Tibial nerve (tissue), 4 donors: ENCODE results near the gene FRMD3. TPM values are rescaled to one million over a fixed set of nuclear protein-coding genes. Genes with fewer than 3 reads are reported as not detected.
A peak's percentile ranks its signal among the peaks of the same experiment; 100 is the strongest.

Experiments
- DNase-seq, 2 donors: peaks; one replicate each; pipeline ENCODE4 v3.0.0-alpha.2; 2019; ENCODE audit warnings: low spot score in 2 of 2
- H3K27ac ChIP-seq, 4 donors: fragments of 200-600 bp; sonication (generic) in 3 of 4; one replicate each; pipeline ENCODE4 v1.5.1; 2017 to 2019; ENCODE audit warnings: mild to moderate bottlenecking in 1 of 4
- H3K27me3 ChIP-seq, 2 donors: fragments of 200-600 bp; sonication (generic) in 1 of 2; one replicate each; pipeline versions ENCODE4 v1.5.1 to v1.6.0; 2017 to 2019
- H3K36me3 ChIP-seq, 3 donors: fragments of 200-600 bp; sonication (generic); one replicate each; pipeline ENCODE4 v1.5.1; 2018 to 2019
- H3K4me1 ChIP-seq, 4 donors: fragments of 200-600 bp; sonication (generic) in 3 of 4; one replicate each; pipeline ENCODE4 v1.5.1; 2017 to 2019
- H3K4me3 ChIP-seq, 4 donors: fragments of 200-600 bp; sonication (generic) in 3 of 4; one replicate each; pipeline ENCODE4 v1.5.1; 2017 to 2019; ENCODE audit warnings: mild to moderate bottlenecking in 1 of 4, moderate library complexity in 1 of 4
- H3K9me3 ChIP-seq, 4 donors: fragments of 200-600 bp; sonication (generic) in 3 of 4; one replicate each; pipeline ENCODE4 v1.5.1; 2017 to 2019
- CTCF ChIP-seq, 5 experiments: fragments of 200-600 bp in 3 of 5; fragments of 450-650 bp in 2 of 5; sonication (generic) in 3 of 5; IDR thresholded peaks; one replicate each; pipeline ENCODE4 v1.5.1; 2016 to 2019; ENCODE audit warnings: antibody characterized with exemption in 5 of 5, mild to moderate bottlenecking in 3 of 5, moderate library complexity in 2 of 5
- EP300 ChIP-seq, 2 donors: sonication (generic); formaldehyde crosslinking; IDR thresholded peaks; one replicate each; pipeline ENCODE4 v1.6.1; 2017; ENCODE audit warnings: antibody characterized with exemption in 2 of 2, mild to moderate bottlenecking in 1 of 2
- POLR2A ChIP-seq, 2 donors: fragments of 450-650 bp; IDR thresholded peaks; one replicate each; pipeline ENCODE4 v1.6.1; 2017; ENCODE audit warnings: antibody characterized with exemption in 2 of 2, mild to moderate bottlenecking in 2 of 2, moderate library complexity in 2 of 2
- WGBS, 2 donors: methylation state at CpG; one replicate each; pipeline ENCODE4 v1.1.5; 2018; 5-methylcytosine and 5-hydroxymethylcytosine counted together
- total RNA-seq, 4 donors: library from RNA; depleted of rRNA; stranded (reverse); fragments of >200 nt; gene quantifications; one replicate each; pipeline ENCODE4 v1.1.0, GENCODE V29; 2016

Gene FRMD3
- total RNA-seq, 4 donors from 2014 or later, result 31.2 to 44.0 (median 34.5) TPM

GRCh38 chr9:83425240-83425639 is 113.0 kb downstream of the FRMD3 start:
- no peaks in the 10 kb centered on the region for H3K27me3 ChIP-seq
- no peak for DNase-seq
- H3K9me3 ChIP-seq, result no peaks in the 10 kb centered on the region
- TF ChIP-seq EP300 (IDR thresholded peaks at IDR 0.05), result no peak
- WGBS, 2 donors, result 79 to 84% methylated on average over 4 of the region's 4 CpGs
- H3K4me1 ChIP-seq, result peaks cover 0 to 14% (median under 1%) of the 10 kb centered on the region in 4 donors
- H3K4me3 ChIP-seq, result no peak overlapping the region
- no peak overlapping the region for H3K27ac ChIP-seq
- H3K36me3 ChIP-seq, result no peaks in the 10 kb centered on the region

GRCh38 chr9:83424831-83425230 is 113.4 kb downstream of the FRMD3 start:
- Histone ChIP-seq H3K4me3 (no peak overlapping the region), H3K27me3 (no peaks in the 10 kb centered on the region), H3K9me3 (no peaks in the 10 kb centered on the region), H3K27ac (no peak overlapping the region), H3K36me3 (no peaks in the 10 kb centered on the region), H3K4me1 (peaks cover 0 to 13% (median 0%) of the 10 kb centered on the region in 4 donors)
- TF ChIP-seq POLR2A (IDR thresholded peaks at IDR 0.05), result no peak
- no peak for TF ChIP-seq CTCF (IDR thresholded peaks at IDR 0.05)
- TF ChIP-seq EP300 (IDR thresholded peaks at IDR 0.05), result no peak
- no peak for DNase-seq
- WGBS, 2 donors, result 77 to 78% methylated on average over 2 of the region's 2 CpGs

GRCh38 chr9:83423815-83424707 is 114.1 kb downstream of the FRMD3 start:
- 65 to 71% methylated on average over 14 of the region's 14 CpGs for WGBS, 2 donors
- Histone ChIP-seq H3K4me3 (no peak overlapping the region), H3K4me1 (peaks cover 0 to 13% (median 0%) of the 10 kb centered on the region in 4 donors), H3K9me3 (no peaks in the 10 kb centered on the region), H3K36me3 (no peaks in the 10 kb centered on the region), H3K27ac (peak overlapping the region in 2 of 4 donors; percentile 23 to 37), H3K27me3 (no peaks in the 10 kb centered on the region)
- TF ChIP-seq EP300 (IDR thresholded peaks at IDR 0.05) (no peak), POLR2A (IDR thresholded peaks at IDR 0.05) (no peak), CTCF (IDR thresholded peaks at IDR 0.05) (no peak)
- no peak for DNase-seq

GRCh38 chr9:83422527-83422926 is 115.7 kb downstream of the FRMD3 start:
- WGBS, 2 donors, result 55 to 56% methylated on average over 3 of the region's 3 CpGs
- Histone ChIP-seq H3K4me3 (no peak overlapping the region), H3K9me3 (no peaks in the 10 kb centered on the region), H3K36me3 (no peaks in the 10 kb centered on the region), H3K27ac (no peak overlapping the region), H3K27me3 (no peaks in the 10 kb centered on the region), H3K4me1 (peaks cover 0 to 13% (median 0%) of the 10 kb centered on the region in 4 donors)
- TF ChIP-seq CTCF (IDR thresholded peaks at IDR 0.05), result no peak
- no peak for TF ChIP-seq POLR2A (IDR thresholded peaks at IDR 0.05)
- TF ChIP-seq EP300 (IDR thresholded peaks at IDR 0.05), result no peak
- no peak for DNase-seq

GRCh38 chr9:83420486-83420885 is 117.7 kb downstream of the FRMD3 start:
- H3K4me1 ChIP-seq, result peaks cover 0 to 3% (median 0%) of the 10 kb centered on the region in 4 donors
- no peak overlapping the region for H3K27ac ChIP-seq
- no peaks in the 10 kb centered on the region for H3K9me3 ChIP-seq
- no peak overlapping the region for H3K4me3 ChIP-seq
- 90 to 95% methylated on average over 3 of the region's 3 CpGs for WGBS, 2 donors
- H3K36me3 ChIP-seq, result no peaks in the 10 kb centered on the region
- TF ChIP-seq POLR2A (IDR thresholded peaks at IDR 0.05), result no peak
- no peak for TF ChIP-seq CTCF (IDR thresholded peaks at IDR 0.05)
- no peak for TF ChIP-seq EP300 (IDR thresholded peaks at IDR 0.05)
- no peak for DNase-seq
- H3K27me3 ChIP-seq, result no peaks in the 10 kb centered on the region
